SIG-M5 (cell line): ENCODE data around the gene LIMS3.
"Not testable (repeated sequence)": the region's sequence is repeated elsewhere in the genome, so short reads cannot be mapped to it uniquely, and the experiment has no call there.

ENCODE experiments used
- DNase-seq: peaks from one replicate; lab custom pipeline; 2025; lab: John Stamatoyannopoulos, UW

The LIMS3 gene

GRCh38 chr2:109898462-109899336, at the start of gene LIMS3:
LIMS3 (plus strand) TSS chr2:109898688; CDS start chr2:109898729, 41 bp downstream.
- DNase-seq = not testable (repeated sequence)

GRCh38 chr2:109871129-109871751, 27.2 kb upstream of the LIMS3 start:
- not testable (repeated sequence) for DNase-seq

- DNase-seq = not testable (repeated sequence)
These were observed 21.9 kb upstream of the LIMS3 start for GRCh38 chr2:109876625-109877024.

GRCh38 chr2:109882112-109882511, 16.4 kb upstream of the LIMS3 start:
- DNase-seq = not testable (repeated sequence)

GRCh38 chr2:109888414-109888813, 10.1 kb upstream of the LIMS3 start:
- DNase-seq = not testable (repeated sequence)

- DNase-seq = not testable (repeated sequence)
These were observed 8.6 kb upstream of the LIMS3 start for GRCh38 chr2:109889909-109890308.

GRCh38 chr2:109891024-109891423, 7.5 kb upstream of the LIMS3 start:
- DNase-seq = not testable (repeated sequence)

- not testable (repeated sequence) for DNase-seq
These were observed 4.8 kb upstream of the LIMS3 start for GRCh38 chr2:109893736-109894135.

GRCh38 chr2:109894141-109894540, 4.3 kb upstream of the LIMS3 start:
- not testable (repeated sequence) for DNase-seq

- DNase-seq = not testable (repeated sequence)
These were observed 3.2 kb upstream of the LIMS3 start for GRCh38 chr2:109895090-109895869.

- DNase-seq = not testable (repeated sequence)
These were observed 2.3 kb upstream of the LIMS3 start for GRCh38 chr2:109896212-109896611.

- DNase-seq = not testable (repeated sequence)
These were observed 573 bp upstream of the LIMS3 start for GRCh38 chr2:109897769-109898461.

- DNase-seq = not testable (repeated sequence)
These were observed 7.3 kb downstream of the LIMS3 start for GRCh38 chr2:109905796-109906195.

GRCh38 chr2:109908626-109909025, 10.1 kb downstream of the LIMS3 start:
- not testable (repeated sequence) for DNase-seq

- not testable (repeated sequence) for DNase-seq
These were observed 12.3 kb downstream of the LIMS3 start for GRCh38 chr2:109910789-109911188.

- not testable (repeated sequence) for DNase-seq
These were observed 15.4 kb downstream of the LIMS3 start for GRCh38 chr2:109913911-109914310.

- DNase-seq = not testable (repeated sequence)
These were observed 16.1 kb downstream of the LIMS3 start for GRCh38 chr2:109914552-109914951.

GRCh38 chr2:109915830-109916229, 17.3 kb downstream of the LIMS3 start:
- DNase-seq = not testable (repeated sequence)

- DNase-seq = not testable (repeated sequence)
These were observed 21.7 kb downstream of the LIMS3 start for GRCh38 chr2:109920162-109920561.

- DNase-seq = not testable (repeated sequence)
These were observed 23.3 kb downstream of the LIMS3 start for GRCh38 chr2:109921543-109922384.

- not testable (repeated sequence) for DNase-seq
These were observed 26.0 kb downstream of the LIMS3 start for GRCh38 chr2:109924481-109924880.
